ENCODE measurements around the gene NTN4.
"Not testable (repeated sequence)": the region's sequence is repeated elsewhere in the genome, so short reads cannot be mapped to it uniquely, and the experiment has no call there.

The NTN4 gene

DNA sequence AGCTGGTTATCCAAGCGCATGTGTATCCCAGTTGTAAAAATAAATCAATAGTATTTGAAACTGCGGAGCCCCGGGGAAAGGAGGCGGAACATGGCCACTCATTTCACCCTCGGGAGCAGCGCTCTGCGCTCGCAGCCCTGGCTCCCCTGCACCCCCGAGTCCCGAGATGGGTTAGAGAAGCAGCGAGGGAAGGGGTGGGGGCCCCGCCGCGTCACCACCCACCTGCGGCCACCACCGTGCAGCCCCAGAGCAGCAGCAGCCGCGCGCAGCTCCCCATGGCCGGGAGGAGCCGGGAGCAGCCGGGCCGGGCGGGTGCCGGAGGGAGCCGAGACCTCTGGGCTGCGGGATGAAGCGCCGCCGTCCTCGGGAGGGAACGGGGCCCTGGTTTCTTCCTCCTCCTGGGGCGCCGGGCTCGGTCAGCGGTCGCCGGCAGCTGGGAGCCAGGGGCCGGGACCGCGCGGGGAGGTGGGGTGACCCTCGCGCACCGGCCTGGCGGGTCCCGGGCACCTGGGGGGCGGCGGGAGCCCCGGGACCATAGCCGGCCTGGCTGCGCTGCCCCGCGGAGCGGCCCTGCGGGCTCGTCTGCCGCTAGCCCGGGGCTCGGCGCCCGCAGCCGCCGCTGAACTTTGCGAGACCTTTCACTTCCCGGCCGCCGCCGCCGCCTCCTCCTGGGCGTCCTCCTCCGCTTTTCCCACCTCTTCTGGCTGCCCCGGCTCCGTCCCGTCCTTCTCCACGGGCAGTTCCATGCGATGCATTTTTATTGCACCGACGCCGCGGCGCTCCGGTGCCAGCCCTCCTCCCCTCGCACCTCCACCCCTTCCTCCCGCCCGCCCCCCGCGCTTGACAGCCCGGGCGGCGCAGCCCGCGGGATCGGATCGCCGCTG lies at the start of gene NTN4:
NTN4 (minus strand) TSS at position 732 of the 884 bp plus-strand sequence; CDS start at position 277, 455 bp downstream.
- no peak for DNase-seq (ENCODE audit: low spot score)

DNA sequence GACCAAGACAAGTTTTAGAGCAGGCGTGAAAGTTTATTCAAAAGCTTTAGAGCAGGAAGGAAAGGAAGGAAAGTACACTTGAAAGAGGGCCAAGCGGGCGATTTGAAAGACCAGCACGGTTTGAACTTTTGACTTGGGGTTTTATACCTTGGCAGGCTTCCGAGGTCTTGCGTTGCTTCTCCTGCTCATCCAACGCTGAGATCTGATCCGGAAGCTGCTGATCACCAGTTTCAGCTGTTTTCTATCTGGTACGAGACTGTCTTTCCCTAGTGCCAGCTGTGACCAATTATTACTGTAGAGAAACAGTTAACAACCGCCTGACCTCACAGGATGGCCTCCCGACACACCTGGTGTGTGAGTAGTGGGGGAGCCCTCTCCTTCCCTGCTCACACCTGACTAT lies 47.6 kb upstream of the NTN4 start:
- DNase-seq (ENCODE audit: low spot score) = no peak

GRCh38 chr12:95837240-95838038 lies 46.9 kb upstream of the NTN4 start:
- DNase-seq (ENCODE audit: low spot score) = no peak

GRCh38 chr12:95836630-95837239 lies 46.2 kb upstream of the NTN4 start:
- DNase-seq (ENCODE audit: low spot score) = no peak

DNA sequence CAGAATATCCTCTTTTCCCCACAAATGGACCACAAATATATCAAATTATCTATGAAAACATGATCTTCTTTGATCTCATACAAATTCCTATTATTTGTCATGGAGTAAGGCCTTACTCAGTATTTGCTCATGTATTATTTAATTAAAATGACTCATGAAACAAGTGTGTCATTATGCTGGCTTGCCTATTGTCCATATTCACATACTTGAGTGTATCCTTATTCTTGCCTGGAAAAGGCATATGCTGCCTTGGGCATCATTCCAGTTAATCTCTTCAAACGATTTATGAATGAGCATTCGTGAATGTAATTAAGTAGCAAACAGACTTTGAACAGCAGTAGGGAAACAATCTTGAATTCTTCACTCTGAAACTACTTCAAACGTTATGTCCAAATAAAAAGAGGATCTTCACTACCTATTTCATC lies 45.6 kb upstream of the NTN4 start:
- DNase-seq (ENCODE audit: low spot score) = peak; percentile 80

GRCh38 chr12:95834572-95834971 lies 44.0 kb upstream of the NTN4 start:
- DNase-seq (ENCODE audit: low spot score) = no peak

- DNase-seq (ENCODE audit: low spot score) = no peak
Measured at GRCh38 chr12:95830335-95831089, 39.9 kb upstream of the NTN4 start.

DNA sequence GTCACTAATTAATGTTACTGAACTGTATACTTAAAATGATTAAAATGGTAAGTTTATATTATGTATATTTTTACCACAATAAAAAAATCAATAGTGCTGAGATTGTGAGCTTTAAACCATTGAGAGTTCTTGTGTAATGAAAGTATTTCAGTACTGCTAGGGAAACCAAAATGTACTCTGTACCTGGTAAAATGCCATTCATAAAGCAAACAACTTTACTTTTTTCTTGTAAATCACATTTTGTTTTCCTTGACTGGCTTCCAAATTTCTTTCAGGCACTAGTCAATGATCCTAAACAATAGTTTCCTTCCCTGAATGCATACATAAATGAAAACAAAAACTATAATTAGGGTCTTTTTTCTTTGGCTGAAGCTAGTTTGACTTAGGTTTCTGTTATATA lies 38.8 kb upstream of the NTN4 start:
- DNase-seq (ENCODE audit: low spot score) = no peak

- no peak for DNase-seq (ENCODE audit: low spot score)
Measured at GRCh38 chr12:95820096-95820703, 29.6 kb upstream of the NTN4 start.

DNA sequence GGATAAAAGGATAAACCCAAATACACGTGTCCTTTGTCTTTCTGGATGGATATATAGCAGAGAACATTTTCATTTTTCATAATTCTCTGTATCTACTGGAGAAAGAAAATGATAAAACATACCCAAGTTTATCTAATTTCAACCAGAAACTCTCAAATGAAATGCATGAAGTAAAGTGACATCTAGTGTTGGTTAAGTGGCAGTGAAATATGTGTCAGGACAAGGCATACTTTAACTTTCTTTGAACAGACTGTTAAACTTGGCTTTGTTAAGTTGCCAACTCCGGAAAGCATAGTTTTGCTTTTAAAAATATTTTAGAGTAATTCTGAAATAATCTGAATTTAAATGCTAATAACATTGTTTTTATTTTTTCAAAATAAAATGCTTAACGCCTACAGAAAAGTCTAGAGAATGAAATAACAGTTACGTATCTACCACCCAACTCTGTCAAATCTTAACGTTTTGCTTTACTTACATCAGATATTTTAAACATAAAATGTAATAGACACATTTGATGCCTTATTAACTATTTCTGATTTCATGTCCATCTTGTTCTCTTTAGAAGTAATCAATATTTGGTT lies 25.2 kb upstream of the NTN4 start:
- no peak for DNase-seq (ENCODE audit: low spot score)

GRCh38 chr12:95812155-95812554 lies 21.6 kb upstream of the NTN4 start:
- not testable (repeated sequence) for DNase-seq (ENCODE audit: low spot score)

GRCh38 chr12:95810411-95810810 lies 19.8 kb upstream of the NTN4 start:
- DNase-seq (ENCODE audit: low spot score) = no peak

DNA sequence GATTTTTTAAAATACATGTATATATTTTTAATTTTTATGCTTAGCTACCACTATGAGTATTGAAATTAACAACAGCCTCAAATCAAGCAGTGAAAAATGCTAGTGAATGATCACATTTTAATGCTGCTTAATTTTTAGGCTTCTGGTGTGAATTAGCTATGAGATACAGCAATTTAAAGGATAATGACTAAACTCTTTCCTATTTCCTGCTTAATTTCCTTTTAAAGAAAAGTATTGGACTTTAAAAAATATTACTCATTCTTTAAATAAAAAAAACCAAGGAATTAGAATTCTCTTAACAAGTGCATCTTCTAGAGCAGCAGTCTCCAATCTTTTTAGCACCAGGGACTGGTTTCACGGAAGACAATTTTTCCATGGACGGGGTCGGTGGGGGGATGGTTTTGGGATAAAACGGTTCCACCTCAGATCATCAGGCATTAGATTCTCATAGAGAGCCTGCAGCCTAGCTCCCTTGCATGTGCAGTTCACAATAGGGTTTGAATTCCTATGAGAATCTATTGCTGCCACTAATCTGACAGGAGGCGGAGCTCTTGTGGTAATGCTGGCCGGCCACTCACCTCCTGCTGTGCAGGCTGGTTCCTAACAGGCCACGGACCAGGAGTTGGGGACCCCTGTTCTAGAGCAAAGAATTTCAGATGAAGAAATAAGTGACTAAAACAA lies 18.6 kb upstream of the NTN4 start:
- no peak for DNase-seq (ENCODE audit: low spot score)

DNA sequence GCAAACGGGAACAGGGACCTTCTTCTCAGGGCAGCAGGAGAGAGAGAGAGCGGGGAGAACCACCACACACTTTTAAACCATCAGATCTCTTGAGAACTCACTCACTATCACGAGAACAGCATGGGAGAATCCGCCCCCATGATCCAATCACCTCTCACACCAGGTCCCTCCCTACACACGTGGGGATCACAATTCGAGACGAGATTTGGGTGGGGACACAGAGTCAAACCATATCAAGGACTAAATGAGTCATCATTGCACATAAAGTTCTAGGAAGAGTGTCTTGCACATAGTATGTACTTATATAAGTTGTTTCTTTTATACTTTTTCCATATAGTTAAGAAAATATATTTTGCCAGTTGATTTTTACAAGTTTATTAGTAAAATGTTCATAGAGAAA lies 17.6 kb upstream of the NTN4 start:
- DNase-seq (ENCODE audit: low spot score) = no peak

DNA sequence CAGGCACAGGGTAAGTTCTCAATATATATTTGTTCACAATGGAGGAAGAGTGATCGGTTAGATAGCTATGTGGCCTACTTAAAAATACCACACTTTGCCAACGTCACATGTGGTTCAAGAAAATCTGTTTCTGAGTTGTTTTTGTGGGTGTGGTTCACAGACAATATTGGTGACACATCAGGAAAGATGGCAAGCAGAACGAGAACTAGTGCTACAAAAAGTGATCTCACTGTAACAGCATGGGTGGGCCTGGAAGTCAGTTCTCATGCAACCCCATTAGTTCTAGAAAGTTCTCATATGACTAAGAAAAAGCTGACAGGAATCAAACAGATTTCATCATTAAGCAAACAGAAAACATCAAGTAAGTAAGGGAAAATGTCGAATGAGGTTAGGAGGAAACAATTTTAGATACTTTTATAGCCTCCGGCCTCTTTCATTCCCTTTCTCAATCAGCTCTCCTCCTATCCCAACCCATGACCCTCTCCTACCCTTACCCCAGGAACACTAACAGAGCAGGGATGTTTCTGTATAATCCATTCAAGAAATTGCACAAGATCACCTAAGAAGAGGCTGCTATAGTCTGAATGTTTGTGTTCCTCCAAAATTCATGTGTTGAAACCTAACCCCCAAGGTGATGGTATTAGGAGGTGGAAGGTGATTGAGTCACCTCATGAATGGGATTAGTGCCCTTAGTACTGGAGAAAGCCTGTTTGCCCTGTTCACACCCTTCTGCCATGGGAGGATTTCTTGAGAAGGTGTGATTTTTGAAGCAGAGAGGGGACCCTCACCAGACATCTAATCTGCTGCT lies 15.5 kb upstream of the NTN4 start:
- DNase-seq (ENCODE audit: low spot score) = no peak

- no peak for DNase-seq (ENCODE audit: low spot score)
Measured at GRCh38 chr12:95804291-95804690, 13.7 kb upstream of the NTN4 start.

GRCh38 chr12:95803817-95804216 lies 13.3 kb upstream of the NTN4 start:
- DNase-seq (ENCODE audit: low spot score) = no peak

DNA sequence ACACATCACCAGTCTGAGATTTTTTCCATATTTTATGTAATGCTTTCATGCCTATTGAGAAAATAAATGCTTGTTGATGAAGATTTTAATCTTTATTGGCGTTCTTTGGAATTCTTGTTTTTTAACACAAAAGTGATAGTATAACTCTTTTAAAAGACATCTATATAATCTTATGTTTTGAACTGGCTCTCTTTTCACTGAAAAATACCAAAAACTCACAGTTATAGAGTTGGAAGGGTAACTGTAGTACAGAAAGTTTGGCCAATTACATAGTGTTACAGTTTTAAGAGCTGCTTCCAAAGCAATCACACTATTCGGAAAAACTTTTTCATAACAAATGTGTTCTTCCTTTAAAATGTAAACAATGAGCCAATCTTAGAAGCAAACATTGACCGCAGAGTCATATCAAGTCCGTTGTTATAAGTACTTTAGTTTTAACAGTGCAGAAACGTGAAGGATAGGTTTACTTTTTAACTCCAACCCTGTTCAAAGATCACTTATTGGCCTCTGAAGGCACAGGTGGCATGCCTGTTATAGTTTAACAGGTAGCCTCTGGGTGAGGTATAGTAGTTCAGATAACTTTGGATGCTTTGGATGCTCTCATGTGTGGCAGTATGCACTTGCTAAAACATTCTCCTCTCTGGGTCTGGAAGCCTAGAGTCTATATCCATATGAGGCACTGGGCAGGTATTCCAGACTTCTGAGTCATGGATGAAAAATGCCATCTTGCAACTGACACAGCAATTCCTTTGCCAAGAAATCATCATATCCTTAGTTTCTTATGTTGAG lies 12.1 kb upstream of the NTN4 start:
- DNase-seq (ENCODE audit: low spot score) = peak; percentile 91

DNA sequence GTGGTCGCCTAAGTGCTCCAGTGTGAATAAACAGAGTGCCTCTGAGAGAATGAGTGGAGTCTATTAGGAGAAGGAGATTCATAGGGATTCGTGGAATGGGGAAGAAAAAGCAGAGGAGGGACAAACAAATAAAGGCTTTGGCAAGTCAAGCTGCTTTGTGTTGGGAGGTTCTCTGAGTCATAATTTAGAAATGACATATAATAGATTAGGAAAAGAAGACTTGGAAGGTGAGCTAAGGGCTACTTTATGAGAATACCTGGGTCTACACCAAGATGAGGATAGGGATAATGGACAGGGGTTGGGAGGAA lies 6.4 kb upstream of the NTN4 start:
- no peak for DNase-seq (ENCODE audit: low spot score)
